ENCODE results near the gene ATAD2B.

The ATAD2B gene

GRCh38 chr2:23838581-23838980, 88.3 kb downstream of the ATAD2B start:
- DNase-seq (ENCODE audit: low read depth in 3 of 3, low spot score in 1 of 3), result no peak

GRCh38 chr2:23837871-23838270, 89.1 kb downstream of the ATAD2B start:
- no peak for DNase-seq (ENCODE audit: low read depth in 3 of 3, low spot score in 1 of 3)

- DNase-seq (ENCODE audit: low read depth in 3 of 3, low spot score in 1 of 3), result no peak
Measured at GRCh38 chr2:23836971-23837565, 89.9 kb downstream of the ATAD2B start.

GRCh38 chr2:23836505-23836904, 90.4 kb downstream of the ATAD2B start:
- no peak for DNase-seq (ENCODE audit: low read depth in 3 of 3, low spot score in 1 of 3)

GRCh38 chr2:23835988-23836387, 90.9 kb downstream of the ATAD2B start:
- DNase-seq (ENCODE audit: low read depth in 3 of 3, low spot score in 1 of 3), result no peak

- no peak for DNase-seq (ENCODE audit: low read depth in 3 of 3, low spot score in 1 of 3)
Measured at GRCh38 chr2:23835423-23835822, 91.5 kb downstream of the ATAD2B start.

- no peak for DNase-seq (ENCODE audit: low read depth in 3 of 3, low spot score in 1 of 3)
Measured at GRCh38 chr2:23828986-23829385, 97.9 kb downstream of the ATAD2B start.

- DNase-seq (ENCODE audit: low read depth in 3 of 3, low spot score in 1 of 3), result no peak
Measured at GRCh38 chr2:23828256-23828980, 98.5 kb downstream of the ATAD2B start.

GRCh38 chr2:23827287-23827686, 99.6 kb downstream of the ATAD2B start:
- no peak for DNase-seq (ENCODE audit: low read depth in 3 of 3, low spot score in 1 of 3)

- DNase-seq (ENCODE audit: low read depth in 3 of 3, low spot score in 1 of 3), result no peak
Measured at GRCh38 chr2:23826771-23827170, 100.2 kb downstream of the ATAD2B start.

GRCh38 chr2:23826040-23826439, 100.9 kb downstream of the ATAD2B start:
- DNase-seq (ENCODE audit: low read depth in 3 of 3, low spot score in 1 of 3), result no peak

- no peak for DNase-seq (ENCODE audit: low read depth in 3 of 3, low spot score in 1 of 3)
Measured at GRCh38 chr2:23824777-23825212, 102.1 kb downstream of the ATAD2B start.

GRCh38 chr2:23823863-23824262, 103.1 kb downstream of the ATAD2B start:
- DNase-seq (ENCODE audit: low read depth in 3 of 3, low spot score in 1 of 3), result no peak

GRCh38 chr2:23814963-23815362, 112.0 kb downstream of the ATAD2B start:
- no peak for DNase-seq (ENCODE audit: low read depth in 3 of 3, low spot score in 1 of 3)

- DNase-seq (ENCODE audit: low read depth in 3 of 3, low spot score in 1 of 3), result no peak
Measured at GRCh38 chr2:23813438-23813837, 113.5 kb downstream of the ATAD2B start.

GRCh38 chr2:23809150-23809549, 117.8 kb downstream of the ATAD2B start:
- no peak for DNase-seq (ENCODE audit: low read depth in 3 of 3, low spot score in 1 of 3)

GRCh38 chr2:23806665-23807249, 120.2 kb downstream of the ATAD2B start:
- DNase-seq (ENCODE audit: low read depth in 3 of 3, low spot score in 1 of 3), result no peak

GRCh38 chr2:23806201-23806600, 120.7 kb downstream of the ATAD2B start:
- DNase-seq (ENCODE audit: low read depth in 3 of 3, low spot score in 1 of 3), result no peak

- no peak for DNase-seq (ENCODE audit: low read depth in 3 of 3, low spot score in 1 of 3)
Measured at GRCh38 chr2:23803965-23804542, 122.9 kb downstream of the ATAD2B start.

- DNase-seq (ENCODE audit: low read depth in 3 of 3, low spot score in 1 of 3), result no peak
Measured at GRCh38 chr2:23803264-23803964, 123.5 kb downstream of the ATAD2B start.

GRCh38 chr2:23801396-23801795, 125.5 kb downstream of the ATAD2B start:
- no peak for DNase-seq (ENCODE audit: low read depth in 3 of 3, low spot score in 1 of 3)

- no peak for DNase-seq (ENCODE audit: low read depth in 3 of 3, low spot score in 1 of 3)
Measured at GRCh38 chr2:23794234-23794633, 132.7 kb downstream of the ATAD2B start.
